GM12878 (cell line): ENCODE results near the gene CFAP58. TPM values are rescaled to one million over a fixed set of nuclear protein-coding genes. Genes with fewer than 3 reads are reported as not detected.

Experiments
- ATAC-seq: fragments of 200-7000 bp; cut with Tn5 transposase; 3 replicates; pipeline ENCODE4 v1.9.1; 2020; ENCODE audit warnings: mild to moderate bottlenecking, moderate library complexity
- BruUV-seq: library from RNA; stranded (reverse); fragments of 400-500 nt; replicated peaks from 2 replicates; lab custom pipeline; 2021; lab: Mats Ljungman, UMichigan
- CTCF ChIA-PET: fragments of 300-600 bp; sonication (Branson Sonifier 250); formaldehyde crosslinking; extraction: SDS; loops from one replicate; lab custom pipeline; 2021; ENCODE audit warnings: inconsistent platforms; lab: Yijun Ruan, JAX
- POLR2A ChIA-PET: fragments of 350-600 bp; formaldehyde crosslinking; extraction: SDS; loops from one replicate; lab custom pipeline; 2021; ENCODE audit warnings: inconsistent platforms; lab: Charles Lee
- RAD21 ChIA-PET: fragments of 300-600 bp; sonication (Branson Sonifier 250); formaldehyde crosslinking; loops from one replicate; lab custom pipeline; 2023; ENCODE audit warnings: antibody characterized with exemption; ENCODE audit not compliant: unreplicated experiment; lab: Charles Lee
- SMC1A ChIA-PET: fragments of 300-600 bp; sonication (Branson Sonifier 250); formaldehyde crosslinking; loops from one replicate; lab custom pipeline; 2023; ENCODE audit not compliant: unreplicated experiment, uncharacterized antibody; lab: Charles Lee
- DNase-seq: peaks from one replicate; pipeline ENCODE4 v3.0.0-alpha.2; 2011; ENCODE audit warnings: low read depth, low spot score
- FAIRE-seq: peaks from 3 replicates; lab custom pipeline; 2011; peaks lifted over from hg19 to GRCh38; lab: Jason Lieb, UNC
- H2AFZ ChIP-seq: 2 replicates; pipeline ENCODE4 v1.6.0; 2011; ENCODE audit warnings: low read depth, low read length, control low read depth; ENCODE audit not compliant: control insufficient read depth
- H3K27ac ChIP-seq: 2 replicates; pipeline ENCODE4 v1.5.1; 2011; ENCODE audit warnings: control low read depth; ENCODE audit not compliant: control insufficient read depth, insufficient read depth
- H3K27me3 ChIP-seq, 2 experiments: replicated peaks in 1 of 2; 2 replicates each; pipeline versions ENCODE4 v1.6.0 to v1.6.1; 2011; ENCODE audit warnings: low read length in 1 of 2; ENCODE audit not compliant: control insufficient read depth in 2 of 2, insufficient read depth in 2 of 2
- H3K36me3 ChIP-seq, 2 experiments: 2 replicates each; pipeline ENCODE4 v1.5.1; 2011; ENCODE audit warnings: low read length in 1 of 2; ENCODE audit not compliant: control insufficient read depth in 2 of 2, insufficient read depth in 2 of 2
- H3K4me1 ChIP-seq: 2 replicates; pipeline ENCODE4 v1.6.1; 2011; ENCODE audit warnings: mild to moderate bottlenecking, low read length, moderate library complexity, mixed read lengths; ENCODE audit not compliant: control insufficient read depth, insufficient read depth
- H3K4me2 ChIP-seq: 2 replicates; pipeline ENCODE4 v1.6.0; 2011; ENCODE audit warnings: control low read depth; ENCODE audit not compliant: control insufficient read depth, insufficient read depth
- H3K4me3 ChIP-seq: fragments of 200-600 bp; sonication (generic); 2 replicates; pipeline ENCODE4 v1.5.1; 2016
- H3K79me2 ChIP-seq: 2 replicates; pipeline ENCODE4 v1.6.0; 2011; ENCODE audit warnings: low read length; ENCODE audit not compliant: control insufficient read depth, insufficient read depth
- H3K9ac ChIP-seq: 2 replicates; pipeline ENCODE4 v1.8.0; 2011; ENCODE audit warnings: low read length, control low read depth, mixed read lengths; ENCODE audit not compliant: control insufficient read depth, insufficient read depth
- H3K9me3 ChIP-seq: replicated peaks from 3 replicates; pipeline ENCODE4 v1.5.1; 2011; ENCODE audit warnings: mild to moderate bottlenecking, low read length; ENCODE audit not compliant: control insufficient read depth, insufficient read depth
- H4K20me1 ChIP-seq: 2 replicates; pipeline ENCODE4 v1.6.0; 2011; ENCODE audit not compliant: control insufficient read depth, insufficient read depth
- BHLHE40 ChIP-seq, 2 experiments: fragments of 450-650 bp in 1 of 2; IDR thresholded peaks; 2 replicates each; pipeline ENCODE4 v1.6.1; 2011 to 2017; ENCODE audit warnings: low read depth in 2 of 2, borderline replicate concordance in 1 of 2, improper control_type of control experiment in 1 of 2, low read length in 1 of 2, mild to moderate bottlenecking in 1 of 2
- IKZF2 ChIP-seq, 2 experiments: fragments of 450-650 bp; IDR thresholded peaks; 2 replicates each; pipeline ENCODE4 v1.6.1; 2017; ENCODE audit warnings: mild to moderate bottlenecking in 2 of 2, moderate library complexity in 2 of 2
- KAT2A ChIP-seq: conservative IDR thresholded peaks from 2 replicates; pipeline ENCODE4 v1.6.1; 2011; ENCODE audit warnings: low read depth, low read length; ENCODE audit not compliant: control insufficient read depth
- NR2F1 ChIP-seq: fragments of 450-650 bp; conservative IDR thresholded peaks from 2 replicates; pipeline ENCODE4 v1.6.1; 2017; ENCODE audit warnings: mild to moderate bottlenecking
- RFX5 ChIP-seq: IDR thresholded peaks from 2 replicates; pipeline ENCODE4 v1.6.1; 2011; ENCODE audit warnings: low read depth, low read length, improper control_type of control experiment
- TCF12 ChIP-seq: IDR thresholded peaks from 2 replicates; pipeline ENCODE4 v1.6.1; 2011; ENCODE audit warnings: low read depth, mild to moderate bottlenecking, low read length
- WGBS: methylation state at CpG from one replicate; pipeline ENCODE4 v1.1.6; 2016; ENCODE audit warnings: low lambda C conversion rate; ENCODE audit not compliant: insufficient replicate concordance, insufficient coverage; ENCODE audit errors: missing lambda C conversion rate; 5-methylcytosine and 5-hydroxymethylcytosine counted together
- in situ Hi-C: fragments of 300-500 bp; cut with MboI; formaldehyde crosslinking; loops from 9 replicates; pipeline ENCODE4 v1.14.3; 2018; ENCODE audit warnings: mixed read lengths
- intact Hi-C: fragments of 100-400 bp; cut with micrococcal nuclease; formaldehyde crosslinking; loops from one replicate; pipeline ENCODE4 v1.14.2; 2022; ENCODE audit not compliant: unreplicated experiment
- polyA plus RNA-seq, 11 experiments: library from polyadenylated mRNA; depleted of rRNA in 4 of 11; unstranded in 6 of 11; stranded (reverse) in 5 of 11; fragments of >200 nt; fragmentation: Nextera tagmentation in 4 of 11; fragmentation: Illumina TruSeq in 1 of 11; extraction: Ambion mirVana in 4 of 11; extraction: Trizol in 1 of 11; gene quantifications; 1 replicate in 1 of 11; 2 replicates in 10 of 11; pipeline versions ENCODE4 v1.2.1 to v1.2.3, GENCODE V29; 2011 to 2016; ENCODE audit warnings: inconsistent platforms in 2 of 11, missing spikeins in 2 of 11, low read depth in 1 of 11
- total RNA-seq, 4 experiments: library from RNA; depleted of rRNA in 3 of 4; stranded (reverse); fragments of >200 nt in 3 of 4; fragmentation: Illumina TruSeq in 1 of 4; extraction: Trizol in 1 of 4; gene quantifications; 2 replicates each; pipeline versions ENCODE4 v1.2.1 to v1.2.3, GENCODE V29; 2013 to 2021
- TF ChIP-seq, protein P1 (sequence below): IDR thresholded peaks from 2 replicates; pipeline ENCODE4 v1.6.1; 2012; ENCODE audit warnings: low read depth, low read length, improper control_type of control experiment
- TF ChIP-seq, protein P2 (sequence below): IDR thresholded peaks from 2 replicates; pipeline ENCODE4 v1.6.1; 2011; ENCODE audit warnings: low read depth, mild to moderate bottlenecking, low read length, moderate library complexity, borderline replicate concordance; ENCODE audit errors: extremely low read depth
- TF ChIP-seq, protein P3 (sequence below): IDR thresholded peaks from 2 replicates; pipeline ENCODE4 v1.6.1; 2012; ENCODE audit warnings: low read depth, low read length, improper control_type of control experiment

The CFAP58 gene
- total and polyA plus RNA-seq, 10 of the 15 experiments (the other 5 are each of a cell fraction or from before 2014, with no cell fraction given): 0.03 to 0.35 (median 0.21) TPM

DNA sequence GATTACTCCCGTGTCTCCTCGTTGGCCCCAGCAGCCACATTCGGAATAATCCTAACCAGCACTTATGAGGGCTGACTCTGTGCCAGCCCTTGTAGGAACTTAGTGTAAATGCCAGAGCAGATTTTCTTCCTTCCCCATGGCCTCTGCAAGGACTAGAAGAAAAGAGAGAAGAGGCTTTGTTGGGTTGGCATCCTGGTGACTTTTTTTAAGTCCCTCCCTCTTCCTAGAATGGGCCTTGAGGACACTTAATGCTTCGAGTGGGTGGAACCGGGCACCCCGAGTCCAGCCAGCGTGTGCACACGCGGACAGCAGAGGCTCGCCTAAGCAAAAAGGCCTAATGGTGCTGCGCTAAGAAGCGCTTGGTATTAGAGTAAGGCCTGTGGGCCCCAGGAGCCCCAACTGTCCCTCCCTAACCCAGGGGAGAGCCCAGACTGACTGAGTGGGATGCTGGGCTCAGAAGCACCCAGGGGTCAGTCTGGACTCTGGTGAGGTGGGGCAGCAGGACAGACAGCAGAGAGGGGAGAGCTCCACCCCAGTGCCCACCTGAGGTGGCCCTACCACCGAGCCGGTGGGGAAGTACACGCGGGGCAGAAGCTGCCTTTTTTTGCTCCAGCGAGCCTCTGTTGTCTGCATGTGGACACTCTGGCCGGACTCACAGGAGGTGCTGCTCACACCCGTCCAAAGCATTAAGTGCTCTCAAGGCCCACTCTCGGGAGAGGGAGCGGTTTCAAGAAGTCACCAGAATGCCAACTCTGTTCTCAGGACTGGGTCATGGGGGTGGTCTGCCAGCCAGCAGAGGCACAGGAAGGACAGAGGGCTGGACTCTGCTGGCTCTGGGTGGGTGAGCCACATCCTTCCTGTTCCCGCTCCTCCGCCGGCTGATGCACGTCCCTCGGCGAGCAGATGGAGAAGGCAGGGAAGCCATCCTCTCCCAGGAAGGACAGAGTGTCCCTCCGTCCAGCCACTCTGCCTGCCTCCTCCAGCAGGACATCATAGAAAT, 27.9 kb upstream of the CFAP58 start:
- H3K9ac ChIP-seq: no peak overlapping the region
- no peak overlapping the region for H2AFZ ChIP-seq
- DNase-seq: no peak
- FAIRE-seq: no peak
- no peaks in the 10 kb centered on the region for H3K9me3 ChIP-seq
- H3K79me2 ChIP-seq: peaks cover 46% of the 10 kb centered on the region
- POLR2A ChIA-PET: no interaction called here
- SMC1A ChIA-PET: interaction anchor here (0.6 to 2.0 kb wide), 2 partner anchors 11 to 12 kb away, joined by 4 to 7 read pairs; partner anchors contain the start of gene ITPRIP
- peaks cover 10% of the 10 kb centered on the region; the same call in 1 of the 2 replicates for H4K20me1 ChIP-seq
- H3K27me3 ChIP-seq: no peaks in the 10 kb centered on the region
- H3K36me3 ChIP-seq: peaks cover 0 to 7% of the 10 kb centered on the region in 2 experiments; a peak in 2 of 4 replicates
- peaks cover 38% of the 10 kb centered on the region for H3K4me1 ChIP-seq
- 86% methylated on average over 28 of the region's 28 CpGs for whole genome bisulfite sequencing
- H3K27ac ChIP-seq: no peak overlapping the region
- intact Hi-C loops: no loop called here
- TF ChIP-seq BHLHE40 (IDR thresholded peaks at IDR 0.05; ENCODE audit: borderline replicate concordance in 1 of 2, low read depth in 2 of 2, low read length in 1 of 2) (no peak), KAT2A (no peak), RFX5 (no peak), TCF12 (no peak), NR2F1 (no peak), IKZF2 (IDR thresholded peaks at IDR 0.05) (no peak)
- TF ChIP-seq, protein P1, sequence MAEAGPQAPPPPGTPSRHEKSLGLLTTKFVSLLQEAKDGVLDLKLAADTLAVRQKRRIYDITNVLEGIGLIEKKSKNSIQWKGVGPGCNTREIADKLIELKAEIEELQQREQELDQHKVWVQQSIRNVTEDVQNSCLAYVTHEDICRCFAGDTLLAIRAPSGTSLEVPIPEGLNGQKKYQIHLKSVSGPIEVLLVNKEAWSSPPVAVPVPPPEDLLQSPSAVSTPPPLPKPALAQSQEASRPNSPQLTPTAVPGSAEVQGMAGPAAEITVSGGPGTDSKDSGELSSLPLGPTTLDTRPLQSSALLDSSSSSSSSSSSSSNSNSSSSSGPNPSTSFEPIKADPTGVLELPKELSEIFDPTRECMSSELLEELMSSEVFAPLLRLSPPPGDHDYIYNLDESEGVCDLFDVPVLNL: no peak
- TF ChIP-seq, protein P2, sequence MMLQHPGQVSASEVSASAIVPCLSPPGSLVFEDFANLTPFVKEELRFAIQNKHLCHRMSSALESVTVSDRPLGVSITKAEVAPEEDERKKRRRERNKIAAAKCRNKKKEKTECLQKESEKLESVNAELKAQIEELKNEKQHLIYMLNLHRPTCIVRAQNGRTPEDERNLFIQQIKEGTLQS: no peak
- TF ChIP-seq, protein P3, sequence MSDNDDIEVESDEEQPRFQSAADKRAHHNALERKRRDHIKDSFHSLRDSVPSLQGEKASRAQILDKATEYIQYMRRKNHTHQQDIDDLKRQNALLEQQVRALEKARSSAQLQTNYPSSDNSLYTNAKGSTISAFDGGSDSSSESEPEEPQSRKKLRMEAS: no peak
- no TSS peak for BruUV-seq
- in situ Hi-C loops: no loop called here
- no peak for ATAC-seq
- H3K4me2 ChIP-seq: no peak overlapping the region
- CTCF ChIA-PET: interaction anchor here (1.3 to 2.3 kb wide), 3 partner anchors 9 to 25 kb away, joined by 3 to 7 read pairs (median 5); no protein-coding TSS in a partner anchor
- RAD21 ChIA-PET: no interaction called here
- H3K4me3 ChIP-seq: no peak overlapping the region
